Measurements from ENCODE around the gene EIF1AD.
"Not testable (repeated sequence)": the region's sequence is repeated elsewhere in the genome, so short reads cannot be mapped to it uniquely, and the experiment has no call there.

Gene EIF1AD

DNA sequence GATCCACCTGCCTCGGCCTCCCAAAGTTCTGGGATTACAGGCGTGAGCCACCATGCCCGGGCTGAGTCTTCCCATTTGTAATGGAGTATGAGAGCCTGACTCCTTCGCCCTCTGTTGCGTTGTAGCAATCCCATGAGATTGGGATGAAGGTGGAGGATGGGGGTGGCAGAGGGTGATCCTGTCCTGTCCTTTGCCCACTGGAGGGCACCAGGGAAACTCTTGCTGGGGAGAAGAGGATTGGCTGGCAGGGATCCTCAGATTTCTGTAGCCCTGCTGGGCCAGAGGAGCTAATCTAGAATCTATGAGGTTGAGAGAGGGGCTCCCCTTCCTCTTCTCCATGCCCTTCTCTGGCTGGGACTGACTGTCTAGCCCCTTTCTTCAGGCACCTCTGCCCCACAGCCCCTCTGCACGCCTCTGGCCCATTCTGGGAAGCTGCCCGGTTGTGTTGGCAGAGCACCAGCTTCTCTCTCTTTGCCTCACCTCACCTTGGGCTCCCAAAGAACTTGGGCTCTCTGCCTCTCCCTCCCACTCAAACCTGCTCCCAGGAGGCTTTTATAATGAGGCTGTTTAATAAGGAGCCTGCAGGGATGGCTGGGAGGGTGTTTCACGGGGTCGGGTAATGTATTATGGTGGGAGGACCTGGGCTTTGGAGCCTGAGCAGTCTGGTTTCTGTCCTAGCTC, 33.8 kb upstream of the EIF1AD start:
- TF ChIP-seq, protein P1, sequence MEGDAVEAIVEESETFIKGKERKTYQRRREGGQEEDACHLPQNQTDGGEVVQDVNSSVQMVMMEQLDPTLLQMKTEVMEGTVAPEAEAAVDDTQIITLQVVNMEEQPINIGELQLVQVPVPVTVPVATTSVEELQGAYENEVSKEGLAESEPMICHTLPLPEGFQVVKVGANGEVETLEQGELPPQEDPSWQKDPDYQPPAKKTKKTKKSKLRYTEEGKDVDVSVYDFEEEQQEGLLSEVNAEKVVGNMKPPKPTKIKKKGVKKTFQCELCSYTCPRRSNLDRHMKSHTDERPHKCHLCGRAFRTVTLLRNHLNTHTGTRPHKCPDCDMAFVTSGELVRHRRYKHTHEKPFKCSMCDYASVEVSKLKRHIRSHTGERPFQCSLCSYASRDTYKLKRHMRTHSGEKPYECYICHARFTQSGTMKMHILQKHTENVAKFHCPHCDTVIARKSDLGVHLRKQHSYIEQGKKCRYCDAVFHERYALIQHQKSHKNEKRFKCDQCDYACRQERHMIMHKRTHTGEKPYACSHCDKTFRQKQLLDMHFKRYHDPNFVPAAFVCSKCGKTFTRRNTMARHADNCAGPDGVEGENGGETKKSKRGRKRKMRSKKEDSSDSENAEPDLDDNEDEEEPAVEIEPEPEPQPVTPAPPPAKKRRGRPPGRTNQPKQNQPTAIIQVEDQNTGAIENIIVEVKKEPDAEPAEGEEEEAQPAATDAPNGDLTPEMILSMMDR (IDR thresholded peaks at IDR 0.05; ENCODE audit: extremely low read depth, missing control alignments) = no peak
- peak; percentile 10 for DNase-seq (ENCODE audit: low spot score)

GRCh38 chr11:66032957-66033735, 31.2 kb upstream of the EIF1AD start:
- TF ChIP-seq, protein P1 (IDR thresholded peaks at IDR 0.05; ENCODE audit: extremely low read depth, missing control alignments) = no peak
- DNase-seq (ENCODE audit: low spot score) = no peak

DNA sequence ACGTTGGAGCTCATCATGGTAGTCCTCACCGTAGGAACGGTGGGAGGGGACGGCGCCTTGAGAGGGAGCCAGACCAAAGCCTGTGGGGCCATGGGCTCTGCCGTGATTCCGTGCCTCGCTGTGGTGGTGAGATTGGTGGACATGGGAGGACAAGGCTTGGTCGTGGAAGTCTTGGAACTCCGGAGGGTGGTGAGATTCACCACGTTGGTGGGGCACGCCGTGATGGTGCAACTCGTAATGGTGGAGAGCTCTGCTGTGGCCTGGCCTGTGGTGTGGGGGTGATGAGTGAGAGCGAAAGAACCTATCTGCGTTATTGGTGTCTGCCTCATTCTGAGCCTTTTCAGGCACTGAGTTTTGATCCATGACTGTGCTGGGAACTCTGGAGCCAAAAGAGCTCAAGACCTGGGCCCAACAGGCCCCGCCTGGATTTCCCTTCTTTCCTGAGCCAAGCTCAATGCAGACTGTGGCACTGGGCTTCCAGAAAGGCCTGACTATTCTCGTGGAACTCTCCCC, 24.1 kb upstream of the EIF1AD start, which contains the start of gene CATSPER1:
Gene CATSPER1 (minus strand): TSS at position 463 of the 513 bp plus-strand sequence. CDS start 100 bp downstream, at position 363.
- DNase-seq (ENCODE audit: low spot score) = no peak
- TF ChIP-seq, protein P1 (IDR thresholded peaks at IDR 0.05; ENCODE audit: extremely low read depth, missing control alignments) = no peak

- DNase-seq (ENCODE audit: low spot score) = not testable (repeated sequence)
Observed at GRCh38 chr11:66023186-66023440, 21.2 kb upstream of the EIF1AD start.

GRCh38 chr11:66022401-66023185, 20.6 kb upstream of the EIF1AD start:
- peak; percentile 91 for DNase-seq (ENCODE audit: low spot score)
- TF ChIP-seq, protein P1 (IDR thresholded peaks at IDR 0.05; ENCODE audit: extremely low read depth, missing control alignments) = peak; percentile 95

- no peak for DNase-seq (ENCODE audit: low spot score)
- TF ChIP-seq, protein P1 (IDR thresholded peaks at IDR 0.05; ENCODE audit: extremely low read depth, missing control alignments) = no peak
Observed at GRCh38 chr11:66020618-66021357, 18.8 kb upstream of the EIF1AD start.

DNA sequence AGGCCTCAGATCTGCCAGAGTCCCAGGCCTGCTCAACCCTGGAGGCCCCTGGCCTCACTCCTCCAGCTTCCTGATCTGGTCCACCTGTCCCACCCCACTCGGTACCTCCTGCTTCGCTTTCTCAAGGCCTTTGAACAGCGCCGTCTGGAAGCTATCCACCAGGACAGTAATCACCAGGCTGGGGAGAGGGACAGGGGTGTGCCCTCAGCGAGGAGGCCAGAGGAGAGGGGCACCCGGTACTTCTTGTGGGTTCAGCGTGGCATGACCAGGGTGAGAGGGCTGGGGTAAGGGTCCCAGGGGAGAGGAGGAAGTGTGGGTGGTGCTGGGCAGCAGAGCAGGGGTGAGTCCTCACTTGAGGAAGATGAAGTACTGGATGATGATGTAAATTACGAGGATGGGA, 18.3 kb upstream of the EIF1AD start:
- DNase-seq (ENCODE audit: low spot score) = no peak
- TF ChIP-seq, protein P1 (IDR thresholded peaks at IDR 0.05; ENCODE audit: extremely low read depth, missing control alignments) = no peak
